WTC11 (cell line): ENCODE measurements around the gene PAM.

Experiments
- CREB1 ChIP-seq: sonication (generic); formaldehyde crosslinking; IDR thresholded peaks from 2 replicates; pipeline ENCODE4 v1.8.0; 2023; ENCODE audit warnings: mild to moderate bottlenecking, missing genetic modification reagents
- CTCF ChIP-seq: fragments of 200-600 bp; IDR thresholded peaks from 2 replicates; pipeline ENCODE4 v1.8.0; 2022; ENCODE audit warnings: antibody characterized with exemption
- ETV6 ChIP-seq: sonication (generic); formaldehyde crosslinking; IDR thresholded peaks from 2 replicates; pipeline ENCODE4 v1.8.1; 2022; ENCODE audit warnings: mild to moderate bottlenecking, missing genetic modification reagents
- JUN ChIP-seq: sonication (generic); formaldehyde crosslinking; IDR thresholded peaks from 2 replicates; pipeline ENCODE4 v1.8.0; 2023; ENCODE audit warnings: mild to moderate bottlenecking, missing genetic modification reagents
- KAT7 ChIP-seq: sonication (generic); formaldehyde crosslinking; IDR thresholded peaks from 2 replicates; pipeline ENCODE4 v1.8.1; 2023; ENCODE audit warnings: missing genetic modification reagents, mild to moderate bottlenecking, borderline replicate concordance
- MAX ChIP-seq: sonication (generic); formaldehyde crosslinking; IDR thresholded peaks from 2 replicates; pipeline ENCODE4 v1.8.0; 2022; ENCODE audit warnings: mild to moderate bottlenecking, missing genetic modification reagents
- NR2C2 ChIP-seq: sonication (generic); formaldehyde crosslinking; IDR thresholded peaks from 2 replicates; pipeline ENCODE4 v1.8.0; 2022; ENCODE audit warnings: mild to moderate bottlenecking, missing genetic modification reagents
- SP1 ChIP-seq: sonication (generic); formaldehyde crosslinking; conservative IDR thresholded peaks from 2 replicates; pipeline ENCODE4 v1.8.1; 2022; ENCODE audit warnings: missing genetic modification reagents

- TF ChIP-seq MAX (no peak), CREB1 (CRISPR knock-in tag) (no peak), CTCF (no peak), SP1 (CRISPR knock-in tag) (no peak), NR2C2 (CRISPR knock-in tag) (no peak), KAT7 (CRISPR knock-in tag) (no peak), JUN (CRISPR knock-in tag) (no peak), ETV6 (CRISPR knock-in tag) (no peak)
Observed at GRCh38 chr5:102766295-102767090, 11.4 kb downstream of the PAM start.
